ENCODE data around the gene FAM9B.
"Not testable (repeated sequence)": the region's sequence is repeated elsewhere in the genome, so short reads cannot be mapped to it uniquely, and the experiment has no call there.

The FAM9B gene

GRCh38 chrX:9033989-9034388, at the start of gene FAM9B:
TSS of gene FAM9B (minus strand) at chrX:9034127. CDS start at chrX:9032986, 1,141 bp downstream.
- DNase-seq, result no peak

GRCh38 chrX:9081271-9081670, 47.3 kb upstream of the FAM9B start:
- no peak for DNase-seq

GRCh38 chrX:9074326-9074725, 40.4 kb upstream of the FAM9B start:
- DNase-seq, result no peak

GRCh38 chrX:9072281-9072680, 38.4 kb upstream of the FAM9B start:
- DNase-seq, result no peak

GRCh38 chrX:9071031-9071650, 37.2 kb upstream of the FAM9B start:
- DNase-seq, result no peak

- DNase-seq, result no peak
Observed at GRCh38 chrX:9069573-9069972, 35.6 kb upstream of the FAM9B start.

GRCh38 chrX:9064694-9065093, 30.8 kb upstream of the FAM9B start:
- no peak for DNase-seq

GRCh38 chrX:9062641-9063040, 28.7 kb upstream of the FAM9B start:
- no peak for DNase-seq

GRCh38 chrX:9055354-9055753, 21.4 kb upstream of the FAM9B start:
- DNase-seq, result peak; percentile 0

- no peak for DNase-seq
Observed at GRCh38 chrX:9052081-9052480, 18.2 kb upstream of the FAM9B start.

- DNase-seq, result no peak
Observed at GRCh38 chrX:9050331-9050730, 16.4 kb upstream of the FAM9B start.

- no peak for DNase-seq
Observed at GRCh38 chrX:9048801-9049200, 14.9 kb upstream of the FAM9B start.

GRCh38 chrX:9038244-9038643, 4.3 kb upstream of the FAM9B start:
- DNase-seq, result no peak

- no peak for DNase-seq
Observed at GRCh38 chrX:9037296-9037695, 3.4 kb upstream of the FAM9B start.

- no peak for DNase-seq
Observed at GRCh38 chrX:9033586-9033985, 341 bp downstream of the FAM9B start.

GRCh38 chrX:9033179-9033578, 748 bp downstream of the FAM9B start:
- no peak for DNase-seq

GRCh38 chrX:9023293-9023692, 10.6 kb downstream of the FAM9B start:
- no peak for DNase-seq

- no peak for DNase-seq
Observed at GRCh38 chrX:9019151-9019550, 14.8 kb downstream of the FAM9B start.

- not testable (repeated sequence) for DNase-seq
Observed at GRCh38 chrX:9018332-9018731, 15.6 kb downstream of the FAM9B start.

- no peak for DNase-seq
Observed at GRCh38 chrX:9003041-9003440, 30.9 kb downstream of the FAM9B start.

GRCh38 chrX:8988446-8988845, 45.5 kb downstream of the FAM9B start:
- DNase-seq, result no peak

- no peak for DNase-seq
Observed at GRCh38 chrX:8987672-8988250, 46.2 kb downstream of the FAM9B start.

- DNase-seq, result no peak
Observed at GRCh38 chrX:8984231-8984630, 49.7 kb downstream of the FAM9B start.

- DNase-seq, result no peak
Observed at GRCh38 chrX:8981723-8982122, 52.2 kb downstream of the FAM9B start.

GRCh38 chrX:8980756-8981155, 53.2 kb downstream of the FAM9B start:
- no peak for DNase-seq
